DND-41 (cell line): ENCODE results near the gene RSPO3.

Experiments used
- EZH2 ChIP-seq: IDR thresholded peaks from 3 replicates; pipeline ENCODE4 v1.6.1; 2012; ENCODE audit warnings: borderline replicate concordance, low read depth, mild to moderate bottlenecking, moderate library complexity, low read length, inconsistent platforms; ENCODE audit not compliant: severe bottlenecking
- TF ChIP-seq, protein P1 (sequence below): IDR thresholded peaks from 2 replicates; pipeline ENCODE4 v1.5.1; 2012; ENCODE audit warnings: borderline replicate concordance, low read length, moderate library complexity, mild to moderate bottlenecking; ENCODE audit not compliant: poor library complexity, severe bottlenecking; ENCODE audit errors: extremely low read depth

GRCh38 chr6:127083963-127084310 is 34.5 kb upstream of the RSPO3 start:
- TF ChIP-seq, protein P1, sequence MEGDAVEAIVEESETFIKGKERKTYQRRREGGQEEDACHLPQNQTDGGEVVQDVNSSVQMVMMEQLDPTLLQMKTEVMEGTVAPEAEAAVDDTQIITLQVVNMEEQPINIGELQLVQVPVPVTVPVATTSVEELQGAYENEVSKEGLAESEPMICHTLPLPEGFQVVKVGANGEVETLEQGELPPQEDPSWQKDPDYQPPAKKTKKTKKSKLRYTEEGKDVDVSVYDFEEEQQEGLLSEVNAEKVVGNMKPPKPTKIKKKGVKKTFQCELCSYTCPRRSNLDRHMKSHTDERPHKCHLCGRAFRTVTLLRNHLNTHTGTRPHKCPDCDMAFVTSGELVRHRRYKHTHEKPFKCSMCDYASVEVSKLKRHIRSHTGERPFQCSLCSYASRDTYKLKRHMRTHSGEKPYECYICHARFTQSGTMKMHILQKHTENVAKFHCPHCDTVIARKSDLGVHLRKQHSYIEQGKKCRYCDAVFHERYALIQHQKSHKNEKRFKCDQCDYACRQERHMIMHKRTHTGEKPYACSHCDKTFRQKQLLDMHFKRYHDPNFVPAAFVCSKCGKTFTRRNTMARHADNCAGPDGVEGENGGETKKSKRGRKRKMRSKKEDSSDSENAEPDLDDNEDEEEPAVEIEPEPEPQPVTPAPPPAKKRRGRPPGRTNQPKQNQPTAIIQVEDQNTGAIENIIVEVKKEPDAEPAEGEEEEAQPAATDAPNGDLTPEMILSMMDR, result no peak
- TF ChIP-seq EZH2, result no peak
